ENCODE data around the gene GXYLT2. TPM values are rescaled to one million over a fixed set of nuclear protein-coding genes. Genes with fewer than 3 reads are reported as not detected.

Gene GXYLT2
- 1.2 and 2.2 TPM in 2 replicates for polyA plus RNA-seq (2014; cell fraction: cytosol; rRNA removed)
- polyA plus RNA-seq (2014; cell fraction: nucleus; rRNA removed): 1.4 and 3.7 TPM in 2 replicates

GRCh38 chr3:72887705-72888545 lies at the start of gene GXYLT2:
Gene GXYLT2, plus strand, starts transcription at chr3:72888046. Its CDS starts 188 bp downstream, at chr3:72888234.
- peak; percentile 75 for DNase-seq (ENCODE audit: low spot score)

- DNase-seq (ENCODE audit: low spot score): no peak
Observed at GRCh38 chr3:72839057-72839456, 48.8 kb upstream of the GXYLT2 start.

GRCh38 chr3:72844436-72844993 lies 43.3 kb upstream of the GXYLT2 start:
- DNase-seq (ENCODE audit: low spot score): no peak

GRCh38 chr3:72846166-72846565 lies 41.7 kb upstream of the GXYLT2 start:
- DNase-seq (ENCODE audit: low spot score): no peak

- no peak for DNase-seq (ENCODE audit: low spot score)
Observed at GRCh38 chr3:72847282-72847681, 40.6 kb upstream of the GXYLT2 start.

GRCh38 chr3:72847751-72848702 lies 39.8 kb upstream of the GXYLT2 start, which contains the start of gene SHQ1:
Gene SHQ1, minus strand, starts transcription at chr3:72848445. Its CDS starts 105 bp downstream, at chr3:72848340.
- peak; percentile 90 for DNase-seq (ENCODE audit: low spot score)

- peak; percentile 9 for DNase-seq (ENCODE audit: low spot score)
Observed at GRCh38 chr3:72848703-72849081, 39.2 kb upstream of the GXYLT2 start.

- no peak for DNase-seq (ENCODE audit: low spot score)
Observed at GRCh38 chr3:72855001-72855400, 32.8 kb upstream of the GXYLT2 start.

- no peak for DNase-seq (ENCODE audit: low spot score)
Observed at GRCh38 chr3:72860053-72860452, 27.8 kb upstream of the GXYLT2 start.

- no peak for DNase-seq (ENCODE audit: low spot score)
Observed at GRCh38 chr3:72860846-72861245, 27.0 kb upstream of the GXYLT2 start.

- peak; percentile 12 for DNase-seq (ENCODE audit: low spot score)
Observed at GRCh38 chr3:72862314-72863090, 25.3 kb upstream of the GXYLT2 start.

- DNase-seq (ENCODE audit: low spot score): no peak
Observed at GRCh38 chr3:72872183-72872582, 15.7 kb upstream of the GXYLT2 start.

- peak; percentile 10 for DNase-seq (ENCODE audit: low spot score)
Observed at GRCh38 chr3:72887343-72887704, 522 bp upstream of the GXYLT2 start.

GRCh38 chr3:72888546-72889309 lies 882 bp downstream of the GXYLT2 start:
- DNase-seq (ENCODE audit: low spot score): peak; percentile 18

- DNase-seq (ENCODE audit: low spot score): no peak
Observed at GRCh38 chr3:72889310-72890165, 1.7 kb downstream of the GXYLT2 start.

GRCh38 chr3:72890166-72890925 lies 2.5 kb downstream of the GXYLT2 start:
- no peak for DNase-seq (ENCODE audit: low spot score)

- peak; percentile 37 for DNase-seq (ENCODE audit: low spot score)
Observed at GRCh38 chr3:72891053-72891855, 3.4 kb downstream of the GXYLT2 start.
